Endothelial cell of umbilical vein (primary cell): ENCODE results near the gene DUSP2. TPM values are rescaled to one million over a fixed set of nuclear protein-coding genes. Genes with fewer than 3 reads are reported as not detected.

Experiments
- BruUV-seq: library from RNA; stranded (reverse); fragments of 400-500 nt; replicated peaks from 2 replicates; lab custom pipeline; 2021; lab: Mats Ljungman, UMichigan
- CTCF ChIA-PET: fragments of 300-600, 350-600 bp; sonication (Branson Sonifier 250); formaldehyde crosslinking; loops from one replicate; lab custom pipeline; 2021; ENCODE audit warnings: antibody characterized with exemption, inconsistent platforms; lab: Charles Lee
- POLR2A ChIA-PET: fragments of 300-600, 350-600 bp; sonication (Branson Sonifier 250); formaldehyde crosslinking; loops from one replicate; lab custom pipeline; 2021; ENCODE audit warnings: antibody characterized with exemption, inconsistent platforms; lab: Charles Lee
- DNase-seq: peaks from one replicate; pipeline ENCODE4 v3.0.0-alpha.2; 2011; ENCODE audit warnings: low read depth, low spot score
- FAIRE-seq: peaks from 2 replicates; lab custom pipeline; 2011; peaks lifted over from hg19 to GRCh38; lab: Jason Lieb, UNC
- H2AFZ ChIP-seq: 2 replicates; pipeline ENCODE4 v1.6.0; 2012; ENCODE audit warnings: low read depth, low read length, control low read depth, inconsistent platforms
- H3K27ac ChIP-seq: 2 replicates; pipeline ENCODE4 v1.5.1; 2011; ENCODE audit warnings: low read depth, mild to moderate bottlenecking, control low read depth, low read length, moderate library complexity; ENCODE audit not compliant: insufficient read depth
- H3K27me3 ChIP-seq, 2 experiments: 2 replicates each; pipeline versions ENCODE4 v1.6.0 to v1.6.1; 2011; ENCODE audit warnings: low read length in 2 of 2, mixed read lengths in 1 of 2; ENCODE audit not compliant: control insufficient read depth in 2 of 2, insufficient read depth in 2 of 2
- H3K36me3 ChIP-seq, 2 experiments: 2 replicates in 1 of 2; 3 replicates in 1 of 2; pipeline ENCODE4 v1.5.1; 2011; ENCODE audit warnings: low read length in 2 of 2, mild to moderate bottlenecking in 1 of 2, moderate library complexity in 1 of 2; ENCODE audit not compliant: control insufficient read depth in 2 of 2, insufficient read depth in 2 of 2; ENCODE audit errors: extremely low read depth in 1 of 2
- H3K4me1 ChIP-seq: 3 replicates; pipeline ENCODE4 v1.5.1; 2011; ENCODE audit warnings: mild to moderate bottlenecking, low read length; ENCODE audit not compliant: control insufficient read depth, insufficient read depth; ENCODE audit errors: extremely low read depth
- H3K4me2 ChIP-seq: 2 replicates; pipeline ENCODE4 v1.6.1; 2011; ENCODE audit warnings: low read length, control low read depth, mixed read lengths; ENCODE audit not compliant: insufficient read depth
- H3K4me3 ChIP-seq, 3 experiments: fragments of 200-600 bp in 1 of 3; sonication (generic), shearing (Covaris generic) in 1 of 3; replicated peaks in 1 of 3; 2 replicates each; pipeline ENCODE4 v1.5.1; 2011 to 2016; ENCODE audit warnings: control low read depth in 3 of 3, low read length in 3 of 3, mild to moderate bottlenecking in 2 of 3, inconsistent platforms in 1 of 3, low read depth in 1 of 3, moderate library complexity in 1 of 3; ENCODE audit not compliant: insufficient read depth in 1 of 3
- H3K79me2 ChIP-seq: 2 replicates; pipeline ENCODE4 v1.6.0; 2012; ENCODE audit warnings: low read length, inconsistent platforms; ENCODE audit not compliant: control insufficient read depth, insufficient read depth
- H3K9ac ChIP-seq: replicated peaks from 2 replicates; pipeline ENCODE3; 2011; ENCODE audit warnings: low read length, control low read depth; ENCODE audit not compliant: insufficient read depth; ENCODE audit errors: extremely low read depth
- H3K9me1 ChIP-seq: replicated peaks from 3 replicates; pipeline ENCODE4 v1.6.0; 2011; ENCODE audit warnings: mild to moderate bottlenecking, low read length; ENCODE audit not compliant: control insufficient read depth, insufficient read depth; ENCODE audit errors: extremely low read depth
- H3K9me3 ChIP-seq: replicated peaks from 2 replicates; pipeline ENCODE4 v1.5.1; 2012; ENCODE audit warnings: low read length, inconsistent platforms; ENCODE audit not compliant: control insufficient read depth, insufficient read depth
- H4K20me1 ChIP-seq: replicated peaks from 2 replicates; pipeline ENCODE3; 2011; ENCODE audit warnings: mild to moderate bottlenecking, low read length; ENCODE audit not compliant: control insufficient read depth, insufficient read depth; ENCODE audit errors: extremely low read depth
- EZH2 ChIP-seq: IDR thresholded peaks from 2 replicates; pipeline ENCODE4 v1.6.1; 2012; ENCODE audit warnings: borderline replicate concordance, low read depth, mild to moderate bottlenecking, moderate library complexity, low read length, inconsistent platforms; ENCODE audit not compliant: severe bottlenecking
- FOS ChIP-seq: IDR thresholded peaks from 2 replicates; pipeline ENCODE4 v1.6.1; 2011; ENCODE audit warnings: mild to moderate bottlenecking, low read length, moderate library complexity, borderline replicate concordance; ENCODE audit not compliant: insufficient read depth
- GATA2 ChIP-seq: IDR thresholded peaks from 2 replicates; pipeline ENCODE4 v1.7.0; 2011; ENCODE audit warnings: low read depth, mild to moderate bottlenecking, moderate library complexity, mixed read lengths, low read length; ENCODE audit not compliant: insufficient read length, insufficient read depth
- JUN ChIP-seq: IDR thresholded peaks from 2 replicates; pipeline ENCODE4 v1.6.1; 2011; ENCODE audit warnings: borderline replicate concordance, low read depth; ENCODE audit not compliant: insufficient read length, insufficient read depth
- MYC ChIP-seq: IDR thresholded peaks from one replicate; pipeline ENCODE4 v1.6.1; 2011; ENCODE audit warnings: mild to moderate bottlenecking, low read depth, low read length
- POLR2A ChIP-seq: IDR thresholded peaks from 2 replicates; pipeline ENCODE4 v1.6.1; 2012; ENCODE audit warnings: low read depth, mild to moderate bottlenecking, control low read depth, low read length
- POLR2AphosphoS5 ChIP-seq: IDR thresholded peaks from 2 replicates; pipeline ENCODE4 v1.6.1; 2012; ENCODE audit warnings: low read depth, mild to moderate bottlenecking, control low read depth, low read length, moderate library complexity; ENCODE audit not compliant: insufficient read depth
- dilution Hi-C: fragments of 300-500 bp; cut with MboI; formaldehyde crosslinking; loops from one replicate; pipeline ENCODE4 v1.15.0; 2019; ENCODE audit warnings: low sequenced_read_pairs; ENCODE audit not compliant: extremely low pct_ligation_motif_present
- intact Hi-C: fragments of 100-400 bp; cut with micrococcal nuclease; formaldehyde crosslinking; loops from one replicate; pipeline ENCODE4 v1.10.0; 2022
- polyA plus RNA-seq, 4 experiments: library from polyadenylated mRNA; depleted of rRNA in 3 of 4; stranded (reverse) in 3 of 4; unstranded in 1 of 4; fragments of >200 nt; gene quantifications; 2 replicates each; pipeline versions ENCODE4 v1.2.1 to v1.2.3, GENCODE V29; 2011 to 2012; ENCODE audit warnings: missing spikeins in 1 of 4
- total RNA-seq: library from RNA; stranded (reverse); gene quantifications from 2 replicates; pipeline ENCODE4 v1.2.3, GENCODE V29; 2021
- TF ChIP-seq, protein P1 (sequence below): IDR thresholded peaks from 2 replicates; pipeline ENCODE4 v1.6.1; 2011; ENCODE audit not compliant: insufficient read depth, insufficient read length
- TF ChIP-seq, protein P2 (sequence below), 2 donors: IDR thresholded peaks; 1 replicate in 1 of 2; 2 replicates in 1 of 2; pipeline ENCODE4 v1.5.1; 2011; ENCODE audit warnings: low read length in 2 of 2, mild to moderate bottlenecking in 2 of 2, moderate library complexity in 2 of 2, control low read depth in 1 of 2, inconsistent platforms in 1 of 2, low read depth in 1 of 2; ENCODE audit not compliant: insufficient read depth in 1 of 2; ENCODE audit errors: extremely low read depth in 1 of 2

DUSP2 gene
- total and polyA plus RNA-seq, 2 donors (not counting 3 experiments of a cell fraction or from before 2014, with no cell fraction given) = 0.33 TPM

DNA sequence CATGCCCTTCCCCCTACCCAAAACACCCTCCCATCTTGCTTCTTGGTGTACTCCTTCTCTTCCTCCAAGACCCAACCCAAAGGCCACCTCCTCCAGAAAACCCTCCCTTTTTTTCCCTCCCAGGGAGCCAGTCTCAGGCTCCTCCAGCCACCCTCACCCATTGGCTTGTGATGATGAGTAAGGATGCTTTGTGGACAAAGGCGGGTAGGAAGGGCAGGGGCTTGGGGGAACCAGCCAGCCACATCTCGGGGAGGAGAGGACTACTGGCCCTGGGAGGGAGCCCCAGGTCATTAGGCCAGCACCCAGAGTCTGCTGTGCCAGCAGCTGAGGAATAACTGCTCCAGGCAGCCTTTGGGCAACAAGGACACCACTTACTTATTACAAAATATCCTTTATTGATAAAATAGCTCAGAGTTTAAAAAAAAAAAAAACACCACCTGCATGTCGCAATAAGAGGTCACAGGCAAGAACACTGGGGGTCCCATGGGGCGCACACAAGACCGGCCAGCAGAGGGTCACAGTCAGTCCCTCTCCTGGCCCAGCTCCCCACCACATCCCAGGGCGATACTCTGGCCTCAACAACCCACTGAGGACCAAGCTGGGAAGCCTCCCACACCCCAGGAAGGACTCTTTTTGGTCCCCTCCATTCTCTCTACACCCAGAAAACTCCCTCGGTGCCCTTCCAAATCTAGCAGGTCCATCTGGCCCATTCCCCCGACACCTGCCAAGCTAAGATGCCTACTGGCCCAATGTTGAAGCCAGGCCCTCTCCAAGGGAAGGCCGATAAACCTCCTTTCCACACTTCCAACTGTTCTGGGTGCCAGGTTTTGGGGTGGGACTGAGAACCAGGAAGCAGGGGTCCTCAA, 32.5 kb downstream of the DUSP2 start:
- no peak overlapping the region for H3K4me3 ChIP-seq
- ChIA-PET POLR2A (no interaction called here), CTCF (interaction anchor here (0.8 to 1.1 kb wide), 2 partner anchors 18 to 62 kb away, joined by 3 read pairs; no protein-coding TSS in a partner anchor)
- no peaks in the 10 kb centered on the region for H3K4me1 ChIP-seq
- FAIRE-seq (no peak), DNase-seq (no peak)
- H3K36me3 ChIP-seq = no peaks in the 10 kb centered on the region
- TF ChIP-seq, protein P1, sequence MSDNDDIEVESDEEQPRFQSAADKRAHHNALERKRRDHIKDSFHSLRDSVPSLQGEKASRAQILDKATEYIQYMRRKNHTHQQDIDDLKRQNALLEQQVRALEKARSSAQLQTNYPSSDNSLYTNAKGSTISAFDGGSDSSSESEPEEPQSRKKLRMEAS = no peak
- TF ChIP-seq EZH2 = no peak
- TF ChIP-seq POLR2A = no peak
- TF ChIP-seq FOS = no peak
- no peak for TF ChIP-seq JUN
- TF ChIP-seq, protein P2, sequence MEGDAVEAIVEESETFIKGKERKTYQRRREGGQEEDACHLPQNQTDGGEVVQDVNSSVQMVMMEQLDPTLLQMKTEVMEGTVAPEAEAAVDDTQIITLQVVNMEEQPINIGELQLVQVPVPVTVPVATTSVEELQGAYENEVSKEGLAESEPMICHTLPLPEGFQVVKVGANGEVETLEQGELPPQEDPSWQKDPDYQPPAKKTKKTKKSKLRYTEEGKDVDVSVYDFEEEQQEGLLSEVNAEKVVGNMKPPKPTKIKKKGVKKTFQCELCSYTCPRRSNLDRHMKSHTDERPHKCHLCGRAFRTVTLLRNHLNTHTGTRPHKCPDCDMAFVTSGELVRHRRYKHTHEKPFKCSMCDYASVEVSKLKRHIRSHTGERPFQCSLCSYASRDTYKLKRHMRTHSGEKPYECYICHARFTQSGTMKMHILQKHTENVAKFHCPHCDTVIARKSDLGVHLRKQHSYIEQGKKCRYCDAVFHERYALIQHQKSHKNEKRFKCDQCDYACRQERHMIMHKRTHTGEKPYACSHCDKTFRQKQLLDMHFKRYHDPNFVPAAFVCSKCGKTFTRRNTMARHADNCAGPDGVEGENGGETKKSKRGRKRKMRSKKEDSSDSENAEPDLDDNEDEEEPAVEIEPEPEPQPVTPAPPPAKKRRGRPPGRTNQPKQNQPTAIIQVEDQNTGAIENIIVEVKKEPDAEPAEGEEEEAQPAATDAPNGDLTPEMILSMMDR (IDR thresholded peaks at IDR 0.05; ENCODE audit: extremely low read depth in 1 of 2, insufficient read depth in 1 of 2, low read depth in 1 of 2, low read length in 2 of 2) = no peak
- TF ChIP-seq GATA2 = no peak
- TF ChIP-seq POLR2AphosphoS5 = no peak
- TF ChIP-seq MYC = no peak
- no peak overlapping the region for H2AFZ ChIP-seq
- peaks cover 7 to 9% of the 10 kb centered on the region in 2 experiments for H3K27me3 ChIP-seq
- H3K9me1 ChIP-seq = no peaks in the 10 kb centered on the region
- no peak overlapping the region for H3K9ac ChIP-seq
- no peaks in the 10 kb centered on the region for H3K79me2 ChIP-seq
- no TSS peak for BruUV-seq
- H3K27ac ChIP-seq = no peak overlapping the region
- intact Hi-C loops = no loop called here
- dilution Hi-C loops = no loop called here
- H3K4me2 ChIP-seq = no peak overlapping the region
- H3K9me3 ChIP-seq = no peaks in the 10 kb centered on the region
- no peaks in the 10 kb centered on the region for H4K20me1 ChIP-seq
